ENCODE results near the gene EVA1C.
"Not testable (repeated sequence)": the region's sequence is repeated elsewhere in the genome, so short reads cannot be mapped to it uniquely, and the experiment has no call there.

Gene EVA1C

DNA sequence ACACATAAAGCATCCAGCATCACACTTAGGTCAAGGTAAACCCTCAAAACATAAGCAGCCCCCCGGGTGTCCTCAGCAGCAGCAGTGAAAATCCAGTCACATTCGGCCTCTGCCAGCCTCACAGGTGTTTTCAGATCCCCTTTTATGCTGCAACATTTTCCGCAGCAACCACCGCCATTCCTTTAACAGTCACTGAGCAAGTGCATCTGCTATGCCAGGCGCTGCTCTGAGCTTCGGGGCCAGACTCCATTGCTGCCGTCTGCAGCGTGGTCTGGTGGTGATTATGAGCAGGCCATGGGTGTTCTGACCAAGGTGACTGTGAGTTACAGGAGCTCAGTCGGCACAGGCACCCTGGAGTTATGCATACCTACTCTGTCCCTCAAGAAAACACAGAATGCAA, 24.2 kb upstream of the EVA1C start:
- TF ChIP-seq, protein P1, sequence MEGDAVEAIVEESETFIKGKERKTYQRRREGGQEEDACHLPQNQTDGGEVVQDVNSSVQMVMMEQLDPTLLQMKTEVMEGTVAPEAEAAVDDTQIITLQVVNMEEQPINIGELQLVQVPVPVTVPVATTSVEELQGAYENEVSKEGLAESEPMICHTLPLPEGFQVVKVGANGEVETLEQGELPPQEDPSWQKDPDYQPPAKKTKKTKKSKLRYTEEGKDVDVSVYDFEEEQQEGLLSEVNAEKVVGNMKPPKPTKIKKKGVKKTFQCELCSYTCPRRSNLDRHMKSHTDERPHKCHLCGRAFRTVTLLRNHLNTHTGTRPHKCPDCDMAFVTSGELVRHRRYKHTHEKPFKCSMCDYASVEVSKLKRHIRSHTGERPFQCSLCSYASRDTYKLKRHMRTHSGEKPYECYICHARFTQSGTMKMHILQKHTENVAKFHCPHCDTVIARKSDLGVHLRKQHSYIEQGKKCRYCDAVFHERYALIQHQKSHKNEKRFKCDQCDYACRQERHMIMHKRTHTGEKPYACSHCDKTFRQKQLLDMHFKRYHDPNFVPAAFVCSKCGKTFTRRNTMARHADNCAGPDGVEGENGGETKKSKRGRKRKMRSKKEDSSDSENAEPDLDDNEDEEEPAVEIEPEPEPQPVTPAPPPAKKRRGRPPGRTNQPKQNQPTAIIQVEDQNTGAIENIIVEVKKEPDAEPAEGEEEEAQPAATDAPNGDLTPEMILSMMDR (IDR thresholded peaks at IDR 0.05; ENCODE audit: extremely low read depth, insufficient read depth, missing control alignments) = no peak
- no peak for DNase-seq (ENCODE audit: low spot score)
- in situ Hi-C loops (cut with MboI; ENCODE audit: low pct_unique_long_range_greater_than_20kb, low sequenced_read_pairs, unreplicated experiment) = no loop called here

DNA sequence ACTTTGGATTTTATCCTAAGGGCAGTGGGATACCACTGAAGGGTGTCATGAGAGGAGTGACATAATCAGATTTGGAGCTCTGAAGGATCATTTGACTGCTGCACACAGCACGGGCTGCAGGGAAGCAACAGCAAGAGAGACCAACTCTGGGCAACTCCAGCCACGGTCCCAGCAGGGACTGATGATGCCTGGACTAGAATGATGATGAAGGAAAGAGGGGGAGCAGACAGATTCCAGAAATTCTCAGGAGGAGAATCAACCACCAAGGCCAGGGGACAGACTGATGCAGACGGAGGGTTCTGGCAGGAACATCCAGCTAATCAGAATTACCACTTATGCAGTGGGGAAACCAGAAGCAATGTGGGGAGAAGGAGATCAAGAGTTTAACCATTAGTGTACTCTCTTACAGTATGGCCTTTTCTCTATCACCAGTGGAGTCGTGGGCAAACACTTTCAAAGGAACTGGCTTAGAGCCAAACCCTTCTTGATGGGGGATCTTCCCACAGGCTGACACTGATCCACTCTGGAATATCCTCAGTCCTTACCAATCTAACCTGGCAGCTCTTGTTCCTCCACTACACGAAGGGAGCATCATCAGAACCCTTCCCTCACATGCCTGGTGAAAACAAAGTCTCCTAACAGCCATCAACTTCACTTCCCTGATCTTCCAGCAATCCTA, 23.0 kb upstream of the EVA1C start:
- in situ Hi-C loops (cut with MboI; ENCODE audit: low pct_unique_long_range_greater_than_20kb, low sequenced_read_pairs, unreplicated experiment) = no loop called here
- DNase-seq (ENCODE audit: low spot score) = no peak
- TF ChIP-seq, protein P1 (IDR thresholded peaks at IDR 0.05; ENCODE audit: extremely low read depth, insufficient read depth, missing control alignments) = no peak

DNA sequence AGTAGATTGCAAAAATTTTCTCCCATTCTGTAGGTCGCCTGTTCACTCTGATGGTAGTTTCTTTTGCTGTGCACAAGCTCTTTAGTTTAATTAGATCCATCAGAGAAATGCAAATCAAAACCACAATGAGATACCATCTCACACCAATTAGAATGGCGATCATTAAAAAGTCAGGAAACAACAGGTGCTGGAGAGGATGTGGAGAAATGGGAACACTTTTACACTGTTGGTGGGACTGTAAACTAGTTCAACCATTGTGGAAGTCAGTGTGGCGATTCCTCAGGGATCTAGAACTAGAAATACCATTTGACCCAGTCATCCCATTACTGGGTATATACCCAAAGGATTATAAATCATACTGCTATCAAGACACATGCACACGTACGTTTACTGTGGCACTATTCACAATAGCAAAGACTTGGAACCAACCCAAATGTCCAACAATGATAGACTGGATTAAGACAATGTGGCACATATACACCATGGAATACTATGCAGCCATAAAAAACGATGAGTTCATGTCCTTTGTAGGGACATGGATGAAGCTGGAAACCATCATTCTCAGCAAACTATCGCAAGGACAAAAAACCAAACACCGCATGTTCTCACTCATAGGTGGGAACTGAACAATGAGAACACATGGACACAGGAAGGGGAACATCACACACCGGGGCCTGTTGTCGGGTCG, 21.8 kb upstream of the EVA1C start:
- in situ Hi-C loops (cut with MboI; ENCODE audit: low pct_unique_long_range_greater_than_20kb, low sequenced_read_pairs, unreplicated experiment); DNase-seq (ENCODE audit: low spot score): not testable (repeated sequence)

DNA sequence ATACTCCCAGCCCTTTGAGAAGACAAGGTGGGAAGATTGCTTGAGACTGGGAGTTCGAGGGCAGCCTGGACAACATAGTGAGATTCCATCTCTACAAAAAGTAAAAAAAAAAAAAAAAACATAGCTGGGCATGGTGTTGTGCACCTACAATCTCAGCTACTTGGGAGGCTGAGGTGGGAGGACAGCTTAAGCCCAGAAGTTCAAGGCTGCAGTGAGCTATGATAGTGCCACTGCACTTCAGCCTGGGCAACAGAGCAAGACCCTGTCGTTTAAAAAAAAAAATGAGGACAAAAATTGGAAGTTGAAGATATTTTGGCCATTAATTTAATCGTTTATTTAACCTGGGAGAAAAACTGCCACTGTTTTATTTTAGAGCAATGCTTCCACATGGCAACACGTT, 20.8 kb upstream of the EVA1C start:
- in situ Hi-C loops (cut with MboI; ENCODE audit: low pct_unique_long_range_greater_than_20kb, low sequenced_read_pairs, unreplicated experiment) = no loop called here
- no peak for DNase-seq (ENCODE audit: low spot score)
- TF ChIP-seq, protein P1 (IDR thresholded peaks at IDR 0.05; ENCODE audit: extremely low read depth, insufficient read depth, missing control alignments) = no peak

DNA sequence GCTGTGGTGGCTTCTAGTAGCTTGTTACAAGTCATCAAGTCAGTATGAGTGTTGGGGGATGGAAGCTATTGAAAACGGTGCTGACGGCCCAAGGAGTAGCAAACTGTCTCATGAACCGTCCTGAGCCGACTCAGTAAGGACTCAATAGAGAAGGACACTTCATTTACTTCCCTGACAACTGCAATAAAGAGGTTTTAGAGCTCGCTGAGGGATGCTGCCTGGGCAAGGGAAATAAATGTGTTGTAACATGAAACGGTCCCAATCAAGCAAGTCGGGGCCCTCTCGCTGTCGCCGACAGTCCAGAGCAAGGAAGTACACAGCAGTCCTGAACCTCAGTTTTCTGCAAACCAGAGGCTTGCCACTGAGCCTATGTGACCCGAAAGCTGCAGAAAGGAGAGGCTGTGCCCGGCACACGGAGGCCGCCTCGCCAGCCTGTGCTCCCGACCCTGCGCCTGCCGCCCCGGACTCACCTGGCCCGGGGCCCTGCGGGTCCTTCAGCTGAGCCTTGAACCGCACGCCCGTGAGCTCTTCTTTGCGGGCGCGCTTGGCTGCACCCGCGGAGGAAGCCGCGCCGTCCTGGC, 20.1 kb upstream of the EVA1C start:
- TF ChIP-seq, protein P1 (IDR thresholded peaks at IDR 0.05; ENCODE audit: extremely low read depth, insufficient read depth, missing control alignments) = no peak
- in situ Hi-C loops (cut with MboI; ENCODE audit: low pct_unique_long_range_greater_than_20kb, low sequenced_read_pairs, unreplicated experiment) = no loop called here
- DNase-seq (ENCODE audit: low spot score) = no peak

DNA sequence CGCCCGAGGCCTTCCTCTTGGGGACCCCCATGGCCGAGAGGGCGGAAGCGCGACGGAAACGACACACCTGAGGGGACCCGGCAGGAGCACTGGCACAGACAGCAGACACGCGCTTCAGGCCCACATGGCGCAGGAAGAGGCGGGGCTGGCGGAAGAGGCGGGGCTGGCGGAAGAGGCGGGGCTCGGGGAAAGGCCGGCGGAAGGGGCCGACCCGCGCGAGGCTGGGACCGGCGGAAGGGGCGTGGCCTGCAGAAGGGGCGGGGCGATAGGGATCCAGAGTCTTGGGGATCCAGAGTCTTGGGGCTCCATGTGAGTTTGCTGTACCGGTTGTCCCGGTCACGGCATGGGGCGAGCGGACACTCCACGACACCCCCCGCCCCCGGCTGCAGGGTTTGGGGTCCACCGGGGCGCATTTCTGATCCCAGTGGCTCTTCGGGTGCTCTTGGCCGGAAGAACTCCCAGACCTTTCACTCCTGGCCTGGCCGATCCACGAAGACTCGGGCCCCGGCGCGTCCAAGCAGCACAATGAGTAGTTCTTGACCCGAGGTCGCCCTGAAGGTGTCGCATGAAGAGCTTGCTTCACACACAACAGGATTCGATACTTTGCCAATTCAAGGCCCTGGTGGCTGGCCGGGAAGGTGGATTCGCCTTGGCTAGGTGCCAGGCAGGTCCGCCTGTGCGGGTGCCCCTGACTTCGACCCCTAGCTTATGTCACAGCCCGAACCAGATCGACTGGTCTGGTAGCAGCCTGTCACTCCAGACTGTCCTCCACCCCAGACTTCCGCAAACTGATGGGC, 19.4 kb upstream of the EVA1C start, which contains the start of gene URB1:
URB1 (minus strand) TSS at position 133 of the 797 bp plus-strand sequence; CDS start at position 31, 102 bp downstream.
- TF ChIP-seq, protein P1 (IDR thresholded peaks at IDR 0.05; ENCODE audit: extremely low read depth, insufficient read depth, missing control alignments) = no peak
- in situ Hi-C loops (cut with MboI; ENCODE audit: low pct_unique_long_range_greater_than_20kb, low sequenced_read_pairs, unreplicated experiment) = no loop called here
- peak; percentile 96 for DNase-seq (ENCODE audit: low spot score)

All from GM13977 (cell line).